Activated CD8-positive, alpha-beta memory T cell treated with anti-CD3 and anti-CD28 coated beads, Interleukin-2, amount 50 U/mL, for 1 hour (primary cell): Measurements from ENCODE around the gene TNFRSF19.
"Not testable (repeated sequence)": the region's sequence is repeated elsewhere in the genome, so short reads cannot be mapped to it uniquely, and the experiment has no call there.

Experiments used
- DNase-seq: peaks from one replicate; pipeline ENCODE4 v3.0.0-alpha.2; 2020; ENCODE audit errors: extremely low read depth

Gene TNFRSF19, protein sequence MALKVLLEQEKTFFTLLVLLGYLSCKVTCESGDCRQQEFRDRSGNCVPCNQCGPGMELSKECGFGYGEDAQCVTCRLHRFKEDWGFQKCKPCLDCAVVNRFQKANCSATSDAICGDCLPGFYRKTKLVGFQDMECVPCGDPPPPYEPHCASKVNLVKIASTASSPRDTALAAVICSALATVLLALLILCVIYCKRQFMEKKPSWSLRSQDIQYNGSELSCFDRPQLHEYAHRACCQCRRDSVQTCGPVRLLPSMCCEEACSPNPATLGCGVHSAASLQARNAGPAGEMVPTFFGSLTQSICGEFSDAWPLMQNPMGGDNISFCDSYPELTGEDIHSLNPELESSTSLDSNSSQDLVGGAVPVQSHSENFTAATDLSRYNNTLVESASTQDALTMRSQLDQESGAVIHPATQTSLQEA

DNA sequence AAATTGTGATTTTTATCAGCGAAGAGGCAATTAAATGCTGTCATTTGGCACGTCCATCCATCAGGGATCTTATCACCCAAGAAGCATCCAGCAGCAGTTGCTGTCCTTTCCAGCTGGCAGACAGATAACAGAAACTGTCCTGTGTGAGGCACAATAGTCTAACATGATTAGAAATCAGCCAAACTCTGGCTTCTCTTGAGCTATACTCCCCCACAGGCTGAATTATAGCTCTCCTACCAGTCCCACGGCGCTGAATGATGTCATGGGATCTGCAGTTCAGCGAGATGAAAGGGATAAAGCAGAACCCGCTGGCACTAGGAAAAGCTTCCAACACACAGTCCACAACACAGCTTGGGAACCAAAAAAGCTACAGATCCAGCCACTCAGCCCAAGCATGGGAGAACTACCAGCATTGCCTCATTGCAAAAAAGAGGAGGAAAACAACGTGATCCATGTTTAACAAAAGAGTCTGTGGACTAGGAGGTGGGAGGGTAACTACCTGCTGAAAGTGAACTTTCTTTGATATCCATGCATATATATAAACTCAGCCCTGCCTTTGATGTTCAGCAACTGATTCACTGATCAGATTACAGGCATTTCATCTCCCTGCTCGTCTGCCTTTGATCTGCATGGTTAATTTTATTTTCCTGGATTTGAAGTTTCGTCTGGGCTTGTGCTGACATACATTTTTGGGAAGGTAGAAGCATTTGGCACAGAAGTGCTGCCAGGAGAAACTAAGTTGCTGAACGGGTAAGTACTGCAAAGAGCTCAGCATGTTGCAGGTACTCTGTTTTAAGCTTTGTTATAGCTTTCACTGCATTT is at the start of gene TNFRSF19:
Gene TNFRSF19, plus strand, starts transcription at position 314 of the 822 bp plus-strand sequence. CDS start 19,772 bp downstream, outside the sequence.
- no peak for DNase-seq

DNA sequence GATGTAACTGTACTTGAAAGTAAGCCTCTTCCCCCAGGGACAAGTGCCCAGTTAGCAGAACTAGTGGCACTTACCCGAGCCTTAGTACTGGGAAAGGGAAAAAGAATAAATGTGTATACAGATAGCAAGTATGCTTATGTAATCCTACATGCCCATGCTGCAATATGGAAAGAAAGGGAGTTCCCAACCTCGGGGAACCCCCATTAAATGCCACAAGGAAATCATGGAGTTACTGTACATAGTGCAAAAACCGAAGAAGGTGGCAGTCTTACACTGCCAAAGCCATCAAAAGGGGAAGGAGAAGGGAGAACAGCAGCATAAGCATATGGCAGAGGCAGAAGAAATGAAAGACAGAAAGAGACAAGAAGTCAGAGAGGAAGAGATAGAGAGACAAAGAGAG is 40.3 kb upstream of the TNFRSF19 start:
- DNase-seq, result not testable (repeated sequence)

DNA sequence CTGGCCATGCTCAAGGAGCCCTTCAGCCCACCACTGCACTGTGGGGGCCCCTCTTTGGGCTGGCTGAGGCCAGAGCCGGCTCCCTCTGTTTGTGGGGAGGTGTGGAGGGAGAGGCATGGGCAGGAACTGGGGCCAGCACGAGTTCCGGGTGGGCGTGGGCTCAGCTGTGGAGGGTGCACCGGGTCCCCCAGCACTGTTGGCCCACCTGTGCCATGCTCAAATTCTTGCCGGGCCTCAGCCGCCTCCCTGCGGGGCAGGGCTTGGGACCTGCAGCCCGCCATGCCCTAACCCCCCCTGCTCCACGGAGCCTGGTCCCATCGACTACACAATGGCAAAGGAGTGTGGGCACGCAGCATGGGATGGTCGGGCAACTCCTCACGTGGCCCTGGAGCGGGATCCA is 38.8 kb upstream of the TNFRSF19 start:
- DNase-seq, result no peak

DNA sequence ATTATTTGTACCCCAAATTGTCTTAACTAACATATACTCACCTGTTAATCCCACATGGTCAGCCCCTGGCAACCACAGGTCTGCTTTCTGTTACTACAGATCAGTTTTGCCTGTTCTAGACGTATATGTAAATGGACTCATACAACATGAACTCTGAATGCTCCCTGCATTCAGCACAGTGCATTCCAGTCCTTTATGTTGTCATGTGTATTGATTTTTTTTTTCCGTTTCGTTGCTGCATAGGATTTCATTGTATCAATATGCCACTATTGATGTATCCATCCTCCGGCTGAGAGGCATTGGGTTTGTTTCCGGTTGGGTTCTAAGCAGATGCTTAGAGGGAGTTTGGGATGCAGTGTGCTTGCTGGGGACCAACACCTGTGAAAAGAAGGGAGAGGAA is 36.1 kb upstream of the TNFRSF19 start:
- DNase-seq, result no peak

DNA sequence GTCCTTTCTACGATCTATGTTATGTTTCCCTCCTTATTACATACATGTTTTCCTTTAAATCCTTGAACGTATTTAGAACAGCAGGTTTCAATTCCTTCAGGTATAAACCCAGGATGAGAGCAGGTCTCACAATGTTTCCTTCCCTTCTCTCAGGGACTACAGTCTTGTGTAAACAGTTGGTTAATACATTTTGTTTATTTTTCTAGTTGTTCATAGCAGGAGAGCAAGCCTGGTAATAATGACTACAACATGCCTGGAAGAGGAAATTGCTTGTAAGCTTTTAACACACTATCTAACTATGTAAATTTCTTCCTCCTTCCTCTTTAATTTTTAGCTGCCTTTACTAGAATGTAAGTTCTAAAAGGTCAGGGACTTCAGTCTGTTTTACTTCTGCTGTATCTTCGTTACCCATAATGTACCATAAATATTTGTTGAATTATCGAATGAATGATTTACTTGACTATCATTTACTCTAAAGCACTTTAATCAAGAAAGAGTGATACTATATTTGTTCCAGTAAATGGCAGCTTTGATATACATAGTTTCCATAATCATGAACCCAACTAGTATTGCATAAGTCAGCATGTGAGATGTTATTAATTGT is 28.9 kb upstream of the TNFRSF19 start:
- DNase-seq, result no peak

DNA sequence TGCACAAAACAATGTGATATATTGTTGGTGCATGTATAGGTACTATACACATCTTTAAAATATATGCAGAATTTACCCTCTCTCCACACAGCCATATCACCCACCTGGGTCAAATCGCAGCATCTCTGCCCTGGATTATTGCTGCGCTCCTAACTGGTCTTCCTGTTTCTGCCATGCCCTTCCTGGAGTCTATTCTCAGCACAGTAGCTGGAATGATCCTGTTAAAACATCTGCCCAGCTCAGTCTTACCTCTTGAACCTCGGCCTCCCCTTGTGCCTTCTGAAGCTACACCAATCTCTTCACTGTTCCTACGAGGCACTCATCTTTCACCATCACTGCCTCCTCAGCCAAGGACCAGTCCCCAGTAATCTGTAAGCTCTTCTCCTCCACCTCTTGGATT is 25.5 kb upstream of the TNFRSF19 start:
- DNase-seq, result no peak

DNA sequence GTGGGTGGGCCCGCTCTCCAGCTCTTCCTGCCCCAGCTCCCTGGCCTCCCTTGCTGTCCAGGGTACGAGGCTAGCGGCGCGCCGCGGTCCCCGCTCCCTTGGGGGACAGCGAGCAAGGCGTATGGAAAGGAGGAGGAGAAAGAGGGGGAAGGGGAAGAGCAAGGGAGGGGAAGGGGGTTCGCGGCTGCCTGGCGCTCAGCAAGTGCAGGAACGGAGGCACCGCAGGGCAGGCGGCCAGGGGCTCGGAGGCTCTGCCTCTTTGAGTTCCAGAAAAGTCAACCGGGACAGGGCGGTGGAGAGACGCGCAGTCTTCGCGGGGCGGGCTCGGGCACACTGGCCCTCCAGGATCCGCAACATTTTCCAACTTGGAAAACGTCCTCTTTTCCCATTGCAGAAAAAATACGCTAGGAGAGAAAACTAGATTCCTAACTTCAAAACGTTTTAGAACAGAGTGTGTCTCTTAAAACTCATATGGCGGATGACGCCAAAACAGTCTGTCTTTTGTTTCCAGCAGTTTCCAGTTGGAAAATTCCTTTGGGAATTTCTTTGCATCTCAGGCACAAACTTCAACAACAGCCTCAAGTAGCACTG is 23.1 kb upstream of the TNFRSF19 start:
- DNase-seq, result no peak

DNA sequence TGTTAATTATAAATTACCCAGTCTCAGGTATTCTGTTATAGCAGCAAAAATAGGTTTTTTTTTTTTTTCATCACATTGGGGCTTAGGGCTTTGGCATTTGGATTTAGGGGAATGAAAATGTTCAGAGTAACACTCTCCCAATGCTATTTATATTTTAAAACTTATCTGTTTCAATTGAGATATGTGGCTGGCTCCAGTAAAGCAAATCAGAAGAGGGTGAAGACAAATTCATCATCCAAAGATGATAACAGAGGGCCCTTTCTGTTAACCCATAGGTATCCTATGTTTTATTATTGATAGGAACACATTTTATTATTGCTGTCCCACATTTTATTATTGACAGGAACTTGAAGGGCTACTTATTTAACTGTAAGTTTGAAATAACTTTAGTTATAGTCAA is 20.5 kb upstream of the TNFRSF19 start:
- DNase-seq, result no peak

DNA sequence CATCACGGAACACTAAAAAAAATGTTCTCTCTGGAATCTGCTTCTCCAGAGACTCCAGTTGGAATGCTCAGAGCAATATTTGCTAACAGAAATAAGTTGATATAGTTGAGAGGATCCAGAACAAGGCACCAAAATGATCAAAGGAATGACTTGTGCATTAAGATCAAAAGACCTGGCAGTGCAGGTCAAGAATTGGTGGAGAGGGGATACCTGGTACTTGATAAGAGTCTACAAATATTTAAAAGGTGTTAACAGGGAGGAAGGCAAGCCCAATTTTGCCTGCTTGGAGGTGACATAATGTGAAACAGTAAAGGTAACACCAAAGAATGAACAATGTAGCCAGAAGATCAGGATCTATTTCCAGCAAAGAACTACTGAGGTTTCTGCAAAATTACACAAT is 20.0 kb upstream of the TNFRSF19 start:
- DNase-seq, result no peak

DNA sequence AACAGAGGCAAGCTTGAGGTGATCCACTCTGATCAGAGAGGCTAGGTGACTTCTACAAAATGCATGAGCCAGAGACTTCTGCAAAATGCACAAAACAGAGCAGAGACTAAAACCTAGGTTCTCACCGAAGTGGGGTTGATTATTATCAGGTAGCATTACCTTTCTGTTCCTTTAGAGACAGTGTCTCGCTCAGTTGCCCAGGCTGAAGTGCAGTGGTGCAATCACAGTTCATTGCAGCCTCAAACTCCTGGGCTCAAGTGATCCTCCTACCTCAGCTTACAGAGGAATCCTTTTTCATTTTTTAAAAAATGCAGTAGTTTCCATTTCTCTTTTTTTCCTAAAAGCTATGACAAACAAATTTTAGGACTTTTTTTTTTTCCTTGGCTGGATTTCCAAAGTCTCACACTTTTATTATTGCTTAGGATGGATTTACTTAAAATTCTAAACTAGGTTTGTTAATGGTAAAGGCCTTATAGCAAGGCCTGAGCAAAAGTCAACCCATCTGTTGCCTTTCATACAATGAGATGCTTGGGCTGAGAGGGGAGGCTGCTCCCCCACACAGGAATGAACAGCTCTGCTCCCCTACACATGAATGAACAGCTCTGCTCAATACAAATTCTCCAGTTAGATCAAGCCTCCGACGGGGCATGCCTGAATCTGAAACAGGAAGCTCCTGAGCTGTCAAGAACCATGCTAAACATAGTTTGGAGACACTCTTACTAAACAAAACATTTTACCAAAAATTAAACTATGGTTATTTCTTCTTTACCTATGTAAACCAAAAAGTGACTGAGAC is 18.8 kb upstream of the TNFRSF19 start:
- no peak for DNase-seq

DNA sequence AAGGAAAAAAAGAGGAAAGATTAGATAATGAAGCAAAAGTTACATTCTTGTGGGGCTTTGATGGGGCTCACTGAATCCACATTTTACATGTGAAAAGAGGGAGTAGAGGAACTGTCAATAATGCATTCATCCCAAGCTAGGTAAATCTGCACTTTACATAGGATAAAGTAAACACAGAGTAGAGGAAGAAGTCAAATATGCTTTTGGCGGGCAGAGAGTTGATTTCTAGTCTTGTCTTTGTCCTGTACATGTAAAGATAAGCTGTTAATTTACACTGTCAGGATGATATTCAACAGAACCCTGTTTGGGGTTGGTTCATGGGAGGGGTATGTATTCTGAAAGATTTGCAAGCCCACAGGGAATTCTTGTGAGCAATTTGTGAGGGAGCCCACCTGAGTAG is 18.0 kb upstream of the TNFRSF19 start:
- no peak for DNase-seq

DNA sequence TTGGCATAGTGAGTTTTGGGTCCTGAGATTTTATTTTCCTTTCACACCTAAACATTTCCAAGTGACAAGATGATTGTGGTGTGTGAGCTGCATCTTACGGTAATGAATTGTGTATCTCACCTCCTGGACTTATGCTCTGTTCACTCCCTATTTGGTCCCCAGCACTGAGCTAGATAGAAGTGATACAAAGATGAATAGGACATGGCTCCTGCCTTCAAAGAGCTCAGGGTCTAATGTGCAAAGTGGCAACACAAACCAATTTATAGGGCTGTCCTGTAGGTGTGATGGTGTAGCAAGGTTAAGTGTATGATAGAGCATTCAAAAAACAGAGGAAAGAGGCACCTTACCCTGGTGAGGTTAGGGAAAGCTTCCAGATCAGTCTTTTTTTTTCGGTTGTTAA is 17.6 kb upstream of the TNFRSF19 start:
- no peak for DNase-seq

DNA sequence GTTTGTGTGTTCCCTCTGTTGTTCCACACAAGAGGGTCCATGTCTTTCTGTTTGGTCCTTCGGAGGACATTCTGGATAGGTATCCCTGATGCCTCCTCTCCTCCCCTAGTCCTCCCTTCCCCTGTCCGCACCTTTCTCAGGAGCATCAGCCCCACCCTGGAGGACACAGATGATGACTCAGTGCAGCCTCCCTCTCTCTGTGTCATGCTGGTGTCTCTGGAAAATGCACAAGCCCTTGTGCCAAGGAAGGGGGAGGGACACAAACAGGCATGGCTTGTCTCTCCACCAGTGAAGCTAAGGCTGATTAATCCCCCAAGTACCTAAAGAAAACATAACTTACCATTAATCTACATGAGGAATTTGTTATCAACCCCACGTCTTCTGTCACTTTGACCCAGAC is 16.2 kb upstream of the TNFRSF19 start:
- no peak for DNase-seq

DNA sequence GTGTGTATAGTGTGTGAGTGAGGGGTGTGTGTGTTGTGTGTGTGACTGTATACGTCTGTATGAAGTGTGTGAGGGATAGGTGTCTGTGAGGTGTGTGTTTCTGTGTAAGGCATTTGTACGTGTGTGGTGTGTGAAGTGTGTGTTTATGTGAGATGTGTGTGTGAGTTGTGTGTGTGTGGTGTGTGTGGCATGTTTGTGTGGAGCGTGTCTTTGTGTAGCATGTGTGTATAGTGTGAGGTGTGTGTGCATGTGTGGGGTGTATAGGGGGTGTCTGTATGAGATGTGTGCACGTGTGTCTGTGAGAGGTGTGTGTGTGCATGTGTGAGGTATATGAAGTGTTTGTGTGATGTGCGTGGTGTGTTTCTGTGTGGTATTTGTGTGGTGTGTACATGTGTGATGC is 13.2 kb upstream of the TNFRSF19 start:
- no peak for DNase-seq

DNA sequence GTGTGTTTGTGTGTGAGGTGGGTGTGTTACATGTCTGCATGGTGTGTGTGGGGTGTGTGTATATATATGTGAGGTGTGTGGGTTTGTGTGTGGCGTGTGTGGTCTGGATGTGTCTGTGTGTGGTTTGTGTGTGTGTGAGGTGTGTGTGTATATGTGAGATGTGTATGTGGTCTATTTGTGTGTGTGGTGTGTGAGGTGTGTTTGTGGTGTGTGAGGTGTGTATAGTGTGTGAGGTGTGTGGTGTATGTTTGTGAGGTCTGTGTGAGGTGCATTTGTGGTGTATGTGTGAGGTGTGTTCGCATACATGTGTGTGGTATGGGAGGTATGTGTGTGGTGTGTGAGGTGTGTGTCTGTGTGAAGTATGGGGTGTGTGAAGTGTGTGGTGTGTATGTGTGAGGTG is 12.5 kb upstream of the TNFRSF19 start:
- no peak for DNase-seq

DNA sequence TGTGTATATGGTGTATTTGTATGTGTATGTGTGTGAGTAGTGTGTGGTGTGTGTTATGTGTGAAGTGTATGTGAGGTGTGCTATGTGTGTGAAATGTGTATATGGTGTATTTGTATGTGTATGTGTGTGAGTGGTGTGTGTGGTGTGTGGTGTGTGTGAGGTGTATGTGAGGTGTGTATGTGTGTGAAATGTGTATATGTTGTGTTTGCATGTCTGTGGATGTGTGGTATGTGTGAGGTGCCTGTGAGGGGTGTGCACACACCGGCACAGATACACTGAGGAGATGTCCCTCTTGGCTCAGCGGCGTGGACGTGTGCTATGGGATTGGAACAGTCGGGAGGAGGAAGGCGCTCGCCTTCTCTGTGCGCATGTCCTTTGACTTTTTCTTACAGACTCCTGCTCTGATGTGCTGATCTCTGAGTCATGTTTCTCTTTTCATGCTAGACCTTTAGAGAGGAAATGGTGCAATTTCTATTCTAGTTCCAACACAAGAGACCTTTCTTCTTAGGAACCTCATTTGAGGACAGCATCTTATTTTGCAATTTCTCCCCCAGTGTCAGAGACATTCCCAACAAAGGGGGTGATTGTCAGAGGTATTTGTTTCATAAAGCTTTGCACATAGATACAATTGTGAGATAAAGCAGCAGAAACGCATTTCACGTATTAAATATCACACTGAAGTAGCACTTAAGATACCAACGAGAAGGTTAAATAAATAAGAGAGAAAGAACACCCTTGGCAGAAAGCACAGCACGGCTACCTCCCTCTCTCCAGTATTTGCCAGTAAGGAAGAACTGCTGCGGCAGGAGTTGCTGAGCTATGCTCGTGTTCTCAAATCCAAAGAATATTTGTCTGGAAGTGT is 11.3 kb upstream of the TNFRSF19 start:
- no peak for DNase-seq

DNA sequence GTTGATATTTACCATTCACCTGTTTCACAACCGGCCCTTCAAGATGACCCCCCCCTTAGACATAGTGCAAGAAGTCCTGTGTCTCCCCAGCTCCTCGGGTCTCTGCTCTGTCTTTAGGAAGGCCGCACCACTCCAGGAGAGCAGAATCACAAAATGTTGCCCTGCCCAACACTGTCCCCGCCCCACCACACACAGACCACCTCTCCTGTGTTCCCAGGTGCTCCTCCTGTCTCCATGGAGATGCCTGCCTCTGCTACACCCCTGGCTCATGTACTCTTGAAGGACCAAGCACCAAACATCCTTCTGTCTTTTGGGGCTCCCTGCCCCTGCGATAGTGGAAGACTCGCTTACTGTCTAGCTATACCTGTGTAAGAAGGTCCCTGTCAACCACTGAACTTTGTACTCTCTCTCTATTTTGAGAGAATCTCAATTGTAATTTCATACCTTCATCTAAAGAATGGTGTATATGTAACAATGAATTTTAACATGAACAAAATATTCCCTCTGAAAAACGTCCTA is 9.6 kb upstream of the TNFRSF19 start:
- no peak for DNase-seq

DNA sequence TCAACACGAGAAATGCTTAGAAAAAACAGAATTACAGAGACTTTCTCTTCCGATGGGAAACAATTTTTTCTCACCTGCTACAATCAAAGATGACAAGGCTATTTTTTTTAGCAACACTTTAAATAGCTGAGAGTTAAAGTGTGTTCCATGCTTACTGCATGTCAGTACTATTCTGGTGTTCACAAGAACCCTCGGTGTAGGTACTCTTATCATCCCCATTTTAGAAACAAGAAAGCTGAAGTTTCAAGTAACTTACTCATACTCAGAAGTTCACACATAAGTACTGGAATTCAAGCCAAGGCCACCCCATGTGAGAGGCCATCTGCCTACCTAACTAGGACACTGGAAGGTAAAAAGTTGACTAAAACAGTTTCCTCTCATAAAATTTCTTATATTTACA is 9.0 kb upstream of the TNFRSF19 start:
- DNase-seq, result no peak

DNA sequence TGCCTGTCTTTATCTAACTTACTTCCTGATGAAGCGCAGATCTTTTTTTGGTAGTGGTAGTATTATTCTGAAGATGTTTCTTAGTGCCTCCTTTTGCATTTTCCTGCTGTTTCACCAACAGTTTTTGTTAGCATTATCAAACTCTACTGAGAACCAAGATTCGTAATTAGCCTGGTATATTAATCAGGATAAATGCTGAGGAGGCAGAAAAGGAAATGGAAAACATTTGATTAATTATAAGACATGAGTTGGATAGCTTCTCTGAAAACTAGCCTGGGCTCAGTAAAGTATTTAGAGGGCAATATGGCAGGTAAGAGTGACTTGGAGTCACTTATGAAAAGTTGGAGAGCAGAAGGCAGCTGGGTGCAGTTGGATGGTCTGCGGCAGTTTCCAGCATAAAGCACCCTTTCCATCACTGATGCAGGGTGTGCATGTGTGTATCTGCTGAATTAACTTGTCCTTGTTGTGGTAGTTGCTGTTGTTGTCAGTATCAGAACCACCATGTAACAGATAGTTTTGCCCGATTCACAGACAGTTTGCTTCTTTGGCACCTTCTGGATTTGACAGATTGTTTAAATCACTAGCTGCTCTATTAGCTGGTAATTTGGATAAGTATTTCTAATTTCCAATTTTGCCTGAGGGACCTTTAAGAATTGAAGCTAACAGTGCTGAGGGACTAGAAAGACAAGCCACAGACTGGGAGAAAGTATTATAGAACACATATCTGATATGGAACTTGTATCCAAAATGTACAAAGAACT is 6.9 kb upstream of the TNFRSF19 start:
- no peak for DNase-seq
